HL-60 (cell line): Measurements from ENCODE around the gene KLHDC4.

Experiments used
- DNase-seq, 2 experiments: peaks; one replicate each; pipeline ENCODE4 v3.0.0-alpha.2; 2010 to 2020; ENCODE audit warnings: low read depth in 1 of 2, low spot score in 1 of 2
- H3K27ac ChIP-seq: fragments of 250-450 bp; sonication (Bioruptor Pico); replicated peaks from 2 replicates; pipeline ENCODE4 v1.5.1; 2020; ENCODE audit warnings: mild to moderate bottlenecking, moderate library complexity
- H3K27me3 ChIP-seq: fragments of 250-450 bp; sonication (Bioruptor Pico); 2 replicates; pipeline ENCODE4 v1.5.1; 2021; ENCODE audit warnings: mild to moderate bottlenecking, moderate library complexity; ENCODE audit not compliant: insufficient read depth, poor library complexity, severe bottlenecking
- H3K4me3 ChIP-seq: replicated peaks from 2 replicates; pipeline ENCODE4 v1.5.1; 2011; ENCODE audit warnings: mild to moderate bottlenecking, control low read depth, low read length; ENCODE audit not compliant: insufficient read depth
- GABPA ChIP-seq: IDR thresholded peaks from 2 replicates; pipeline ENCODE4 v1.6.1; 2012; ENCODE audit warnings: low read depth
- POLR2AphosphoS5 ChIP-seq: IDR thresholded peaks from 2 replicates; pipeline ENCODE4 v1.6.1; 2012; ENCODE audit warnings: low read depth
- SPI1 ChIP-seq: IDR thresholded peaks from 2 replicates; pipeline ENCODE4 v1.6.1; 2012; ENCODE audit warnings: low read depth, mild to moderate bottlenecking, borderline replicate concordance
- TF ChIP-seq, protein P1 (sequence below): IDR thresholded peaks from one replicate; pipeline ENCODE4 v1.5.1; 2011; ENCODE audit warnings: low read length, control low read depth, inconsistent platforms; ENCODE audit not compliant: insufficient read depth
- TF ChIP-seq, protein P2 (sequence below): IDR thresholded peaks from 2 replicates; pipeline ENCODE4 v1.6.1; 2012; ENCODE audit warnings: low read depth; ENCODE audit not compliant: insufficient replicate concordance

Gene KLHDC4

DNA sequence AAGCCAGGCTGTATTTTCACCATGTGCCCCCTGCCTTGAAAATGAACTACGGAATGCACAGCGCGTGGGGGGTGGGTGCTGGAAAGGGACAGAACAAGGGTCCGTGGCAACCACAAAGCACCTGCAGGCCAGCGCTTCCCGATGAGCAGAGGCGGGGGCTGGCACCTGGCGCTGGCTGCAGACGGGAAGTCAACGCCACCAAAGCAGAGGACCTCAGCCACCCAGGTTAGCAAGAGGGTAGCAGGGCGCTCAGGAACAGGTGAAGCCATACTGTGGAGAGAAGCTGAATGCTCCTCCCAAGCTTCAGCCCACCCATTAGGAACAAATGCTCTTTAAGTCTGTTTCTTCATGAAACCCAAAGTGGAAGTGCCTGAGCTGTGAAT, 64.7 kb downstream of the KLHDC4 start:
- H3K27me3 ChIP-seq, result no peaks in the 10 kb centered on the region
- no peak for DNase-seq
- no peak overlapping the region for H3K4me3 ChIP-seq
- no peak for TF ChIP-seq POLR2AphosphoS5
- TF ChIP-seq, protein P1, sequence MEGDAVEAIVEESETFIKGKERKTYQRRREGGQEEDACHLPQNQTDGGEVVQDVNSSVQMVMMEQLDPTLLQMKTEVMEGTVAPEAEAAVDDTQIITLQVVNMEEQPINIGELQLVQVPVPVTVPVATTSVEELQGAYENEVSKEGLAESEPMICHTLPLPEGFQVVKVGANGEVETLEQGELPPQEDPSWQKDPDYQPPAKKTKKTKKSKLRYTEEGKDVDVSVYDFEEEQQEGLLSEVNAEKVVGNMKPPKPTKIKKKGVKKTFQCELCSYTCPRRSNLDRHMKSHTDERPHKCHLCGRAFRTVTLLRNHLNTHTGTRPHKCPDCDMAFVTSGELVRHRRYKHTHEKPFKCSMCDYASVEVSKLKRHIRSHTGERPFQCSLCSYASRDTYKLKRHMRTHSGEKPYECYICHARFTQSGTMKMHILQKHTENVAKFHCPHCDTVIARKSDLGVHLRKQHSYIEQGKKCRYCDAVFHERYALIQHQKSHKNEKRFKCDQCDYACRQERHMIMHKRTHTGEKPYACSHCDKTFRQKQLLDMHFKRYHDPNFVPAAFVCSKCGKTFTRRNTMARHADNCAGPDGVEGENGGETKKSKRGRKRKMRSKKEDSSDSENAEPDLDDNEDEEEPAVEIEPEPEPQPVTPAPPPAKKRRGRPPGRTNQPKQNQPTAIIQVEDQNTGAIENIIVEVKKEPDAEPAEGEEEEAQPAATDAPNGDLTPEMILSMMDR, result no peak
- TF ChIP-seq SPI1, result no peak
- TF ChIP-seq GABPA, result no peak
- TF ChIP-seq, protein P2, sequence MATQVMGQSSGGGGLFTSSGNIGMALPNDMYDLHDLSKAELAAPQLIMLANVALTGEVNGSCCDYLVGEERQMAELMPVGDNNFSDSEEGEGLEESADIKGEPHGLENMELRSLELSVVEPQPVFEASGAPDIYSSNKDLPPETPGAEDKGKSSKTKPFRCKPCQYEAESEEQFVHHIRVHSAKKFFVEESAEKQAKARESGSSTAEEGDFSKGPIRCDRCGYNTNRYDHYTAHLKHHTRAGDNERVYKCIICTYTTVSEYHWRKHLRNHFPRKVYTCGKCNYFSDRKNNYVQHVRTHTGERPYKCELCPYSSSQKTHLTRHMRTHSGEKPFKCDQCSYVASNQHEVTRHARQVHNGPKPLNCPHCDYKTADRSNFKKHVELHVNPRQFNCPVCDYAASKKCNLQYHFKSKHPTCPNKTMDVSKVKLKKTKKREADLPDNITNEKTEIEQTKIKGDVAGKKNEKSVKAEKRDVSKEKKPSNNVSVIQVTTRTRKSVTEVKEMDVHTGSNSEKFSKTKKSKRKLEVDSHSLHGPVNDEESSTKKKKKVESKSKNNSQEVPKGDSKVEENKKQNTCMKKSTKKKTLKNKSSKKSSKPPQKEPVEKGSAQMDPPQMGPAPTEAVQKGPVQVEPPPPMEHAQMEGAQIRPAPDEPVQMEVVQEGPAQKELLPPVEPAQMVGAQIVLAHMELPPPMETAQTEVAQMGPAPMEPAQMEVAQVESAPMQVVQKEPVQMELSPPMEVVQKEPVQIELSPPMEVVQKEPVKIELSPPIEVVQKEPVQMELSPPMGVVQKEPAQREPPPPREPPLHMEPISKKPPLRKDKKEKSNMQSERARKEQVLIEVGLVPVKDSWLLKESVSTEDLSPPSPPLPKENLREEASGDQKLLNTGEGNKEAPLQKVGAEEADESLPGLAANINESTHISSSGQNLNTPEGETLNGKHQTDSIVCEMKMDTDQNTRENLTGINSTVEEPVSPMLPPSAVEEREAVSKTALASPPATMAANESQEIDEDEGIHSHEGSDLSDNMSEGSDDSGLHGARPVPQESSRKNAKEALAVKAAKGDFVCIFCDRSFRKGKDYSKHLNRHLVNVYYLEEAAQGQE, result no peak
- H3K27ac ChIP-seq, result no peak overlapping the region

- TF ChIP-seq GABPA, result no peak
- TF ChIP-seq POLR2AphosphoS5, result no peak
- TF ChIP-seq, protein P1, result no peak
- TF ChIP-seq, protein P2, result no peak
- no peak for TF ChIP-seq SPI1
- Histone ChIP-seq H3K4me3 (no peak overlapping the region), H3K27me3 (no peaks in the 10 kb centered on the region), H3K27ac (no peak overlapping the region)
- no peak for DNase-seq
Measured at GRCh38 chr16:87700406-87701077, 65.2 kb downstream of the KLHDC4 start.

DNA sequence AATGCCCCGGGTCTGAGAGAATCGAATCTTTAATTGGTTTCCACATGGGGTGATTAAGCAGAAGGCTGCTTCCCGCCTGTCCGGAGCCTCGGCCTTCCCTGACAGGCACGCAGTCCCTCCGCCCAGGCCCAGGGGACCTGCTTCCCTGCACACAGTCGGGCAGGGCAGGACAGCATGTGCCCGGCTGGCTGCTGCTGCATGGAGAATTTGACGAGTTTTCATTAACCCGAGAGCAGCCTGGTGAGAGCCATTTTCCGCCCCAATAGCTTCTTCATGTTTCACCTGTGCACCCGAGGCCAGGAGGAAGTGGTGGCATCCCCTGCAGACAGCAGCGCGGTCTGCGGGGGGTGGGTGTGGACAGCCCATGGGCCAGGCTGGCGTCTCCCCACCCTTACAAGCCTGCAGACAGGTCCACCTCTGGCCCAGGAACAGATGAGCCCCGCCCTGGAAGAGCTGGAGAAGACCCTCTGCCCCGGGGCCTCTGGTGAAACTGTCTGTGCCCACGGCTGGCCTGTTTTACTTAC, 67.0 kb downstream of the KLHDC4 start:
- Histone ChIP-seq H3K27me3 (no peaks in the 10 kb centered on the region), H3K27ac (no peak overlapping the region), H3K4me3 (no peak overlapping the region)
- TF ChIP-seq SPI1, result no peak
- TF ChIP-seq, protein P1, result no peak
- TF ChIP-seq GABPA, result no peak
- no peak for TF ChIP-seq POLR2AphosphoS5
- TF ChIP-seq, protein P2, result no peak
- DNase-seq, result no peak
